ENCODE results near the gene TBPL2.
"Not testable (repeated sequence)": the region's sequence is repeated elsewhere in the genome, so short reads cannot be mapped to it uniquely, and the experiment has no call there.

The TBPL2 gene

GRCh38 chr14:55383541-55384140 is 56.8 kb downstream of the TBPL2 start:
- Histone ChIP-seq H3K4me2 (no peak overlapping the region), H3K9me3 (replicated peaks in 1 of 11) (no peaks in the 10 kb centered on the region), H3K27me3 (no peaks in the 10 kb centered on the region), H3K36me3 (peaks cover 73 to 100% (median 90%) of the 10 kb centered on the region in 11 experiments), H3K9ac (no peak overlapping the region; a peak in 1 of 22 replicates), H3K4me1 (no peaks in the 10 kb centered on the region), H4K20me1 (no peaks in the 10 kb centered on the region; a peak in 2 of 22 replicates), H3K4me3 (no peak overlapping the region), H3K27ac (no peak overlapping the region)
- TF ChIP-seq Cebpa-rat (IDR thresholded peaks at IDR 0.05) = no peak

- H3K36me3 ChIP-seq = peaks cover 75 to 100% (median 90%) of the 10 kb centered on the region in 11 experiments
- not testable (repeated sequence) for H3K9me3 ChIP-seq (replicated peaks in 1 of 11); H3K9ac ChIP-seq; H3K27ac ChIP-seq; H4K20me1 ChIP-seq; H3K4me1 ChIP-seq; H3K27me3 ChIP-seq; H3K4me2 ChIP-seq; H3K4me3 ChIP-seq
Measured at GRCh38 chr14:55383056-55383466, 57.4 kb downstream of the TBPL2 start.

GRCh38 chr14:55382483-55382882 is 57.9 kb downstream of the TBPL2 start:
- no peak overlapping the region for H3K4me2 ChIP-seq
- H3K27me3 ChIP-seq = no peaks in the 10 kb centered on the region
- H3K4me1 ChIP-seq = no peaks in the 10 kb centered on the region
- H3K4me3 ChIP-seq = no peak overlapping the region
- H3K9me3 ChIP-seq (replicated peaks in 1 of 11) = no peaks in the 10 kb centered on the region
- no peak overlapping the region for H3K9ac ChIP-seq
- peaks cover 76 to 100% (median 90%) of the 10 kb centered on the region in 11 experiments for H3K36me3 ChIP-seq
- no peaks in the 10 kb centered on the region; a peak in 2 of 22 replicates for H4K20me1 ChIP-seq
- TF ChIP-seq Cebpa-rat (IDR thresholded peaks at IDR 0.05) = no peak
- H3K27ac ChIP-seq = no peak overlapping the region

DNA sequence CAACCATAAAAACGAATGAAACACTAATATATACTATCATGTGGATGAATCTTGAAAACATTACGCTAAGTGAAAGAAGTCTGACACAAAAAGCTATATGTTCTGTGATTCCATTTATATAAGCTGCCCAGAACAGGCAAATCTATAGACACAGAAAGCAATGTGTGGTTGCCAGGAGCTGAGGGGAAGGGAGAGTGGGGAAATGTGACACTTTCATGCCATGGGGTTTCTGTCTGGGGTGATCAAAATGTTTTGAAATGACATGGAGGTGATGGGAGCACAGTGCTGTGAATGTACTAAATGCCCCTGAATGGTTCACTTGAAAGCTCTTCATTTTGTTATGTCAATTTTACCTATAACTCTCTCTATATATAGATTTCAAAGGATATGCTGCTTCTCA is 58.9 kb downstream of the TBPL2 start:
- Histone ChIP-seq H3K4me2 (no peak overlapping the region), H3K9me3 (replicated peaks in 1 of 11) (no peaks in the 10 kb centered on the region), H3K27ac (no peak overlapping the region), H4K20me1 (no peaks in the 10 kb centered on the region; a peak in 2 of 22 replicates), H3K4me3 (no peak overlapping the region), H3K36me3 (peaks cover 81 to 100% (median 95%) of the 10 kb centered on the region in 11 experiments), H3K27me3 (no peaks in the 10 kb centered on the region), H3K4me1 (no peaks in the 10 kb centered on the region), H3K9ac (no peak overlapping the region)
- no peak for TF ChIP-seq Cebpa-rat (IDR thresholded peaks at IDR 0.05)

DNA sequence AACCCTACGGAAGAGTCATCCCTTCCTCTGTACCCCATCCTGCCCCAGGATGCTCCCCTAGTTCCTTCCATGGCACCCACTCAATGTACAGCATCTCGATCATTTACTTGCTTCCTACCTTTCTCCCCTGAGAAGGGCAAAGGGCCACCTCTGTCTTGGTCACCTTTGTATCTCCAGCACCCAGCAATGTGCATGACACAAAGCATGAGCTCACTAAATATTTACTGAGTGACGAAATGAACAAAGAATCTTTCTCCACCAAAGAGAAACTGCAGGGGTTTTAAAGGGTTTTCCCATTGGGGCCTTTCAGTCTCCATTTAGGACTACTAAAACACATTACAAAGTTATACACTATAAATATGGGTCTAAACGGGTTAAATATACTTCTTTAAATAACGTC is 59.4 kb downstream of the TBPL2 start:
- no peak for TF ChIP-seq Cebpa-rat (IDR thresholded peaks at IDR 0.05)
- H3K27me3 ChIP-seq = no peaks in the 10 kb centered on the region
- H3K27ac ChIP-seq = no peak overlapping the region
- no peaks in the 10 kb centered on the region for H3K9me3 ChIP-seq (replicated peaks in 1 of 11)
- H3K36me3 ChIP-seq = peaks cover 81 to 100% (median 95%) of the 10 kb centered on the region in 11 experiments
- no peaks in the 10 kb centered on the region; a peak in 2 of 22 replicates for H4K20me1 ChIP-seq
- H3K9ac ChIP-seq = no peak overlapping the region
- no peak overlapping the region for H3K4me3 ChIP-seq
- no peak overlapping the region for H3K4me2 ChIP-seq
- H3K4me1 ChIP-seq = no peaks in the 10 kb centered on the region

DNA sequence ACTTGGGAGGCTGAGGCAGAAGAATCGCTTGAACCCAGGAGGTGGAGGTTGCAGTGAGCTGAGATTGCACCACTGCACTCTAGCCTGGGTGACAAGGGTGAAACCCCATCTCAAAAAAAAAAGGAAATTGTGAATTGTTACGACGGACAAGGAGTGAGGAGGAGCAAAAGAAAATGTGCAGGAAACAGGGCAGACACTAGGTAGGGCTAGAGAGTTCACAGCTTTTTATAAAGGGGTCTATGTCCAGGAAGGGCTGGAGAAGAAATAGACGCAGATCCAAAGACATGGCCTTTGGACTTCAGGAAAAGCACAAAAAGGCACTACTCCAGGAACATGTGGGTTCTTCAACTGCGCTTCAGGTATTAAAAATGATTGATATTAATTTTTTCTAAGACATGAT is 63.2 kb downstream of the TBPL2 start:
- Histone ChIP-seq H3K9me3 (replicated peaks in 1 of 11) (no peaks in the 10 kb centered on the region), H3K4me2 (no peak overlapping the region), H3K27me3 (no peaks in the 10 kb centered on the region), H3K36me3 (peaks cover 69 to 97% (median 82%) of the 10 kb centered on the region in 11 experiments), H4K20me1 (no peaks in the 10 kb centered on the region; a peak in 1 of 22 replicates), H3K4me3 (no peak overlapping the region), H3K4me1 (peaks cover 0 to 7% (median 0%) of the 10 kb centered on the region in 10 experiments; a peak in 3 of 20 replicates), H3K27ac (no peak overlapping the region), H3K9ac (no peak overlapping the region)
- no peak for TF ChIP-seq Cebpa-rat (IDR thresholded peaks at IDR 0.05)

DNA sequence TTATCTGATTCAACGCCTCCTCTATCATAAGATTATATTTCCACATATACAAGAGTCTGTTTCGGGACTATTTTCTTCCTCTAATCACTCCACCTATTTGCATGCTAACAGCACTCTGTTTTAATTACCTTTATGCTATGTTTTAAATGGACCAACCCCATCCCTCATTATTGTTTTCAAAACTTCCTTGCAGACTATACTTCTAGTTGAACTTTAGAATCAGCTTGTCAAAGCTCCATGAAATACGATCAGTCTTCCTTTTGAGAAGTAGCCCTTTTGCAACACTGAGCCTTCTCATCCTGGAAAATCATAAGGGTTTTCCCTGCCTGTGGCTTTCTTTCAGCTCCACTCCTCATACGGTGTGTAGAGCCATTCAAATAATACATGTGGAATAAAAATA is 65.6 kb downstream of the TBPL2 start:
- Histone ChIP-seq H3K4me1 (peaks cover 0 to 7% (median 0%) of the 10 kb centered on the region in 10 experiments; a peak in 3 of 20 replicates), H3K9me3 (replicated peaks in 1 of 11) (no peaks in the 10 kb centered on the region), H3K9ac (no peak overlapping the region), H3K4me2 (no peak overlapping the region), H3K27me3 (no peaks in the 10 kb centered on the region), H4K20me1 (no peaks in the 10 kb centered on the region; a peak in 1 of 22 replicates), H3K36me3 (peaks cover 56 to 97% (median 75%) of the 10 kb centered on the region in 11 experiments), H3K4me3 (no peak overlapping the region), H3K27ac (no peak overlapping the region)
- TF ChIP-seq Cebpa-rat (IDR thresholded peaks at IDR 0.05) = no peak

GRCh38 chr14:55373784-55374705 is 66.4 kb downstream of the TBPL2 start:
- Histone ChIP-seq H3K9ac (no peak overlapping the region), H3K4me3 (no peak overlapping the region), H3K9me3 (replicated peaks in 1 of 11) (no peaks in the 10 kb centered on the region), H4K20me1 (no peaks in the 10 kb centered on the region; a peak in 1 of 22 replicates), H3K36me3 (peaks cover 57 to 97% (median 75%) of the 10 kb centered on the region in 11 experiments), H3K4me2 (no peak overlapping the region), H3K4me1 (peaks cover 0 to 7% (median 0%) of the 10 kb centered on the region in 10 experiments; a peak in 3 of 20 replicates), H3K27me3 (no peaks in the 10 kb centered on the region), H3K27ac (no peak overlapping the region)
- TF ChIP-seq Cebpa-rat (IDR thresholded peaks at IDR 0.05) = no peak

DNA sequence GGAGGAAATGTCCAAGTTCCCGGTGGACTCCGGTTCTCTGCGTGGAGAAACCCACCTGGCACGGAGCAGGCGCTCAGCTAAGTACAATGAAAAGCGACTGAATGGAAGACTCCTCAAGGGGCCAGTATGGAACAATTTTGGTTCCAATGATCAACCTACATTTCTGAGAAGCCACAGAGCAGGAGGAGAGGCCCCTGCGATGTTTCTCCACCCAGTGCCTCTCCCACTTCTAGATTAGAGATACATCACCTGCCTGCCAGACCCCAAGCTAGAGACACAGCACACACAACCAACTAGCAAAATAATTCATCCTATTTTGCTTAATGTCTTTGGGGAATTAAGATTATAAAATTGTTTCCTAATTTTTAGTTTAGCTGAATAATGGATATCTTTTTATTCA is 67.6 kb downstream of the TBPL2 start:
- Histone ChIP-seq H3K4me3 (no peak overlapping the region), H3K4me2 (no peak overlapping the region; a peak in 1 of 22 replicates), H3K9ac (no peak overlapping the region), H4K20me1 (no peaks in the 10 kb centered on the region; a peak in 1 of 22 replicates), H3K36me3 (peaks cover 57 to 97% (median 75%) of the 10 kb centered on the region in 11 experiments), H3K27me3 (no peaks in the 10 kb centered on the region), H3K27ac (no peak overlapping the region), H3K4me1 (peaks cover 0 to 7% (median 0%) of the 10 kb centered on the region in 10 experiments; a peak in 3 of 20 replicates), H3K9me3 (replicated peaks in 1 of 11) (no peaks in the 10 kb centered on the region)
- no peak for TF ChIP-seq Cebpa-rat (IDR thresholded peaks at IDR 0.05)
